ENCODE results near the gene DIRAS2. TPM values are rescaled to one million over a fixed set of nuclear protein-coding genes. Genes with fewer than 3 reads are reported as not detected.
A peak's percentile ranks its signal among the peaks of the same experiment; 100 is the strongest.
"Not testable (repeated sequence)": the region's sequence is repeated elsewhere in the genome, so short reads cannot be mapped to it uniquely, and the experiment has no call there.

Gene DIRAS2
- total and polyA plus RNA-seq, 8 donors: 0.10 to 1.1 (median 0.44) TPM; not detected in 3

DNA sequence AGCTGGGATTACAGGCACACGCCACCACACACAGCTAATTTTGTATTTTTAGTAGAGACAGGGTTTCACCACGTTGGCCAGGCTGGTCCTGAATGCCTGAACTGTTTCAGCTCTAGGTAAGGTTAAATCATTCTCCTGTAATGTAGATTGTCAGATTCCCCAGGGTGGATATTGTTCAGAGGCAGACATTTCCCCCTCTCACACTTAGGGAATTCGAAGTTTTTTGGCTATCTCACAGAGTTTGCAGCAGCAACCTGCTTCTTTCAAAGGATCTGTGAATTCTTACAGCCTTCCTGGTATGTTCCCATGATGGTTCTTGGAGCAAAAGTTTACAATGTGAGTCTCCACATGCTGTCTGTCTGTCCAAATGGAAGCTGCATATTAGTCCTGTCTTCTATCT lies 15.6 kb upstream of the DIRAS2 start:
- Histone ChIP-seq H3K27ac (no peak overlapping the region), H3K36me3 (no peaks in the 10 kb centered on the region), H3K27me3 (no peaks in the 10 kb centered on the region), H3K4me3 (no peak overlapping the region), H3K9me3 (no peaks in the 10 kb centered on the region), H3K4me1 (no peaks in the 10 kb centered on the region)
- TF ChIP-seq CTCF (IDR thresholded peaks at IDR 0.05): no peak
- TF ChIP-seq POLR2A (IDR thresholded peaks at IDR 0.05): no peak
- no peak for TF ChIP-seq EP300 (IDR thresholded peaks at IDR 0.05)
- no peak for TF ChIP-seq POLR2AphosphoS5 (IDR thresholded peaks at IDR 0.05)
- 53 to 55% (median 55%) methylated on average over 3 of the region's 3 CpGs for WGBS, 5 donors
- intact Hi-C loops (cut with DNase I; ENCODE audit: low total_unique reads): no loop called here
- no peak for DNase-seq

GRCh38 chr9:90656876-90657275 lies 14.3 kb upstream of the DIRAS2 start:
- intact Hi-C loops (cut with DNase I; ENCODE audit: low total_unique reads); H3K27me3 ChIP-seq; DNase-seq; H3K36me3 ChIP-seq; H3K4me3 ChIP-seq; H3K27ac ChIP-seq; H3K9me3 ChIP-seq; H3K4me1 ChIP-seq: not testable (repeated sequence)
- WGBS, 5 donors: 86 to 95% (median 91%) methylated on average over 6 of the region's 6 CpGs

GRCh38 chr9:90651246-90651645 lies 8.6 kb upstream of the DIRAS2 start:
- 71 to 85% (median 75%) methylated on average over 1 of the region's 1 CpG for WGBS, 5 donors
- no peaks in the 10 kb centered on the region for H3K36me3 ChIP-seq
- no peak overlapping the region for H3K27ac ChIP-seq
- no peak for DNase-seq
- intact Hi-C loops (cut with DNase I; ENCODE audit: low total_unique reads): no loop called here
- H3K4me3 ChIP-seq: no peak overlapping the region
- H3K9me3 ChIP-seq: peaks cover 0 to 25% (median 14%) of the 10 kb centered on the region in 4 donors
- H3K27me3 ChIP-seq: peaks cover 0 to 24% (median 0%) of the 10 kb centered on the region in 3 donors
- no peaks in the 10 kb centered on the region for H3K4me1 ChIP-seq
- no peak for TF ChIP-seq CTCF (IDR thresholded peaks at IDR 0.05)
- no peak for TF ChIP-seq POLR2AphosphoS5 (IDR thresholded peaks at IDR 0.05)
- TF ChIP-seq POLR2A (IDR thresholded peaks at IDR 0.05): no peak
- TF ChIP-seq EP300 (IDR thresholded peaks at IDR 0.05): no peak

DNA sequence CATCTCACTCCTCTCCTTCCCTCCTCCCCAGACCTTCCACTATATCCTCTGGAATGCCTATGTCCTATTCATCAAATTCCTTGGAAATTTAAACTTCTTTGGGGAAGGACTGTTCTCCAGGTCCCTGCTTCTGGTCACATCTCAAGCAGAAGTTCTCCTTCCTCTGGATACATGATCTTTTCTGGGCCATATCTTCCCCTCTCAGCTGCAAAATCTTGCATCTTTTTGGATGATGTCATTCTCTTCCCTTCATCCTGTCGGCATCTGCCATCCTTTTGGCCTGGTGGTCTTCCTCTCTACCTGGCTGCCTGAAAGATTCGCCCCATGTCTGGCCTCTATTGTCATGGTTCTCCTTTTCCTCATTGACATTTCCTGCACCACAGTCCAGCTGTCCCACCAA lies 5.2 kb upstream of the DIRAS2 start:
- TF ChIP-seq EP300 (IDR thresholded peaks at IDR 0.05): no peak
- no peak for TF ChIP-seq CTCF (IDR thresholded peaks at IDR 0.05)
- TF ChIP-seq POLR2A (IDR thresholded peaks at IDR 0.05): no peak
- no peak for TF ChIP-seq POLR2AphosphoS5 (IDR thresholded peaks at IDR 0.05)
- Histone ChIP-seq H3K9me3 (peaks cover 0 to 25% (median 14%) of the 10 kb centered on the region in 4 donors), H3K4me1 (peaks cover 0 to 6% (median 5%) of the 10 kb centered on the region in 4 donors), H3K27me3 (peaks cover 0 to 56% (median 4%) of the 10 kb centered on the region in 3 donors), H3K27ac (no peak overlapping the region), H3K4me3 (no peak overlapping the region), H3K36me3 (no peaks in the 10 kb centered on the region)
- no peak for DNase-seq
- WGBS, 5 donors: 84 to 92% (median 85%) methylated on average over 2 of the region's 2 CpGs
- intact Hi-C loops (cut with DNase I; ENCODE audit: low total_unique reads): no loop called here

- Histone ChIP-seq H3K4me3 (no peak overlapping the region), H3K4me1 (peaks cover 0 to 18% (median 12%) of the 10 kb centered on the region in 4 donors), H3K36me3 (no peaks in the 10 kb centered on the region), H3K27ac (no peak overlapping the region), H3K27me3 (peaks cover 0 to 77% (median 13%) of the 10 kb centered on the region in 3 donors), H3K9me3 (peaks cover 0 to 9% (median 7%) of the 10 kb centered on the region in 4 donors)
- TF ChIP-seq EP300 (IDR thresholded peaks at IDR 0.05) (no peak), CTCF (IDR thresholded peaks at IDR 0.05) (no peak), POLR2AphosphoS5 (IDR thresholded peaks at IDR 0.05) (no peak), POLR2A (IDR thresholded peaks at IDR 0.05) (no peak)
- intact Hi-C loops (cut with DNase I; ENCODE audit: low total_unique reads): no loop called here
- WGBS, 5 donors: 70 to 94% (median 89%) methylated on average over 1 of the region's 1 CpG
- DNase-seq: peak in 1 of 2 donors; percentile 6
Observed at GRCh38 chr9:90645721-90646120, 3.1 kb upstream of the DIRAS2 start.

Measured in stomach (tissue), 9 donors.